ENCODE measurements around the gene QRICH1.

Gene QRICH1

DNA sequence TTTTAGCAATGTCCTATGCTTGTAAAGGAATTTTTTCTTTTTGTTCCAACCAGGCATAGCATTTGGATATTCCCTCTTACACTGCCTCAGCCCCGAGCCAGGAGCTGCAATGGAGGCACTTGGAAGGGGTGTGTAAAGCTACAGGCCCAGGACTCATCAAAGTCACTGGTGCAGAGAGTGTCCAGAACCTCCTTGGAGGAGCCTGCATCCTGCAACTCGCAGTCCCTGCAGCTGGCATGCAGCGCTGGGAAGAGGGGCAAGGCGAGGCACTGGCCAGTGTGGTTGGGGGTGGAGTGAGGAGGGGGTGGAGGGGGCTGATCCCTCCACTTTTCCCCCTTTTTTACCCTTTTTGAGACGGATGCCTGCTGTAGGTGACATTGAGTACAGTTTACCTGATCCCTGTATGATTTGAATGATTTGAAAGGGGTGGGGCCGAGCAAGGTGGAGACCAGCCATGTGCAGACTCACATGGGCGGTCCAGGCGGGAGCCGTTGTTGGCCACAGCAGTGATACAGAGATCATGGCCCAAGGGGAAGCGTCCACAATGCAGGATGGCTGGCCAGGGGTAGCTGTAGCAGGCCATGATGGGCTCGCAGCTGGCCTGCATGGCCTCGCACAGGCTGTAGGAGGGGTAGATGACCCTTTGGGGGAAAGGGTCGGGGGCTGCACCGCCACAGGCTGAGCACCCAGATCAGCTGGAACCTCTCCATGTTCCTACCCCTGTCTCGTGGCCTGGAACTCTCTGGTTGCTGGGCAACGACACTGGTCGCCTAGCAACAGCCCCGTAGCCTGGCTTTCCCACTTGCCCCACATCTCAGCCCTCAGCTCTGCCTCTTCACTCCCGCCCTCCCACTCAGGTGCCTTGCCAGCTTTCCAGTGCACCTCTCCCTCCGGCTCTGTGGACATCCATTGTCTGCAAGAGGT, 95.9 kb downstream of the QRICH1 start:
- no peak for DNase-seq (ENCODE audit: low spot score)

GRCh38 chr3:48997102-48997635, 96.7 kb downstream of the QRICH1 start:
- no peak for DNase-seq (ENCODE audit: low spot score)

DNA sequence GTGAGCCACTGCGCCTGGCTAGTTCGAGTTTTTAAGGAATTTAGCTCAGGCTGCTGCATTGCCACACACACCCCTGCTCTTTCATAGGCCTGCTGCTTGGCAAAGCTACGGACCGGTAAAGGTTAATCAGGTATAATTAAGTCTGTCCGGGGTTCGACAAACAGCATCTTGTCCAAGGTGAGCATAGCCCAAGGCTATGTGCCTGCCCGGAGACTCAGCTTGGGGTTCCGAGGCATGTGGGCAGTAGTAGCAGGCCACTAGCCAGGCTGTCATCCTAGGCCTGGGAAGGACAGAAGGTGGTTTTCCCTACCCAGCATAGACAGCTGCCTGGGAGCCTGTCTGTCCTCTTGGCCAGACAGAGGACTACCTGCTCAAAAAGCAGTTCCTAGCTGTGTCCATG, 97.2 kb downstream of the QRICH1 start:
- DNase-seq (ENCODE audit: low spot score) = no peak

DNA sequence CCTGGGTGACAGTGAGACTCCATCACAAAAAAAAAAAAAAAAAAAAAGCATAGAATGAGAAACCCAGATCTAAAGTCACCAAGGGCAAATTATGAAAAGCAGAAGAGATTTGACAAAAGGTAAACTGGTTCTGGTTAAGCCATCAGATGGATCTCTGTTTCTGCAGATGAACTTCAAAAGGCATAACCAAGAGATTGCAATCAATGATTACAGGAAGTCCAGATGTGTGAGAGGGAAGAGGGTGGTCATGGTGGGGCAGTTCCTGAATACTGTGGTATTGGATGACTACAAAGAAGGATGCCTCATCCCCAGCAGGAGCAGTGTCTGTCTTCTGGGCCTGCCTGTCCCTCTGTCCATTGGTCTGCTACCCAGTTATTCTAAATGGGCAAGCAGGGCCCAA, 100.0 kb downstream of the QRICH1 start:
- no peak for DNase-seq (ENCODE audit: low spot score)

- no peak for DNase-seq (ENCODE audit: low spot score)
Measured at GRCh38 chr3:48991851-48992545, 101.9 kb downstream of the QRICH1 start.

GRCh38 chr3:48990636-48991469, 103.0 kb downstream of the QRICH1 start:
- DNase-seq (ENCODE audit: low spot score) = peak; percentile 43

DNA sequence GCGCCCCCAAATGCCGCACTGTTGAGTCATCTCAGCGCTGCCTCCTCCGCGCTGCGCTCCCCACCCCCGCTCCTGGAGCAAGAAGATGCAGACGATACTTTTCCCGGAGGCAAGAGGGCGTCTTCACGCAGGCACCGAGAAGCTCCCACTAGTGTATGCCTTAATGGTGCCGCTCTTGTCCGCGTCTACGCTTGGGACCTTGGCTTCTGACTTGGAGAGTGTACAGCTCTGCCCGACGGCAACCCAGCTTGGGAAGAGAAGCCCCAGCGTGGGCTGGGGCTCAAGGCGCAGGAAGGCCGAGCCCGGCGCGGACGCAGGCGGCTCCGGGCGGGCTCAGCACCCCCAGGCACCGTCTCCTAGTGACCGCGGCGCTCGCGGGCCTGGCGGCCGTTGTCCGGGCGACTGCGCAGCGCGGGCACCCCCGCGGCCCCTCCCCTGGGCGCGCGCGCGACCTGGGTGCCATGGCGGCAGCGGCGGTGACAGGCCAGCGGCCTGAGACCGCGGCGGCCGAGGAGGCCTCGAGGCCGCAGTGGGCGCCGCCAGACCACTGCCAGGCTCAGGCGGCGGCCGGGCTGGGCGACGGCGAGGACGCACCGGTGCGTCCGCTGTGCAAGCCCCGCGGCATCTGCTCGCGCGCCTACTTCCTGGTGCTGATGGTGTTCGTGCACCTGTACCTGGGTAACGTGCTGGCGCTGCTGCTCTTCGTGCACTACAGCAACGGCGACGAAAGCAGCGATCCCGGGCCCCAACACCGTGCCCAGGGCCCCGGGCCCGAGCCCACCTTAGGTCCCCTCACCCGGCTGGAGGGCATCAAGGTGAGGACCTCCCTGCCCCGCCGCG, 103.9 kb downstream of the QRICH1 start, which contains the start of gene P4HTM:
Gene P4HTM (plus strand): TSS at position 446 of the 840 bp plus-strand sequence. CDS start 16 bp downstream, at position 462.
- peak; percentile 94 for DNase-seq (ENCODE audit: low spot score)

DNA sequence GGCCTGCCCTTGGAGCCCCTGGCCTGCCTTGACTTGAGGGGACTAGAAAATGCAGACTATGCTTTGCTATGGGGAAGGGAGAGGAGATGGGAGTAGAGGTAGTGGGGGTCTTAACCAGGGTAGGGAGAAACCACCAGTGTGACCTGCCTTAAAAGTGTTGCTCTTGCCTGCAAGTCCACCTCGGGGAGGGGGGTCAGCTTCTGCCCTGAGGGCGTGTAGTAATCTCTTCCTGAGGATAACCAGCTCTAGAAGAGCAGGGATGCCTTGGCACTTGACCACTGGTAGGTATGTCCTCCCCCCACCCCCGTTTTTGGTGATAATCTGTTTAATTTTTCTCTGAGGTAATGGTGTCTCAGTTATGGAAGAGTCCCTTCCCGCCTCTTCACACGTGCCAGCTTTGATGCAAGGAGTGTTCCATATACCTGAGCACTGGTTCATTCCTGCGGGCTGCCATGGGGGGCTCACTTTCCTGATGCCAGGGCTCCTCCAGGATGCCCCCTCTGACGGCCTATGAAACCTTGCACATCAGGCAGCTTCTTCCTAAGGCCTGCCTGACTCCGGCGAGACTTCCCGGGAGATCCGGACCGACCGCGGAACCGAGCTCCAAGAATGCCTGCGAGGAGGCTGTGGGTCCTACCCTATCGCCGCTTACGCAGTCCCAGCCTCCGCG, 104.6 kb downstream of the QRICH1 start:
- no peak for DNase-seq (ENCODE audit: low spot score)

- no peak for DNase-seq (ENCODE audit: low spot score)
Measured at GRCh38 chr3:48985831-48986376, 108.0 kb downstream of the QRICH1 start.

GRCh38 chr3:48984663-48985062, 109.2 kb downstream of the QRICH1 start:
- peak; percentile 58 for DNase-seq (ENCODE audit: low spot score)

- DNase-seq (ENCODE audit: low spot score) = no peak
Measured at GRCh38 chr3:48983096-48983495, 110.8 kb downstream of the QRICH1 start.

DNA sequence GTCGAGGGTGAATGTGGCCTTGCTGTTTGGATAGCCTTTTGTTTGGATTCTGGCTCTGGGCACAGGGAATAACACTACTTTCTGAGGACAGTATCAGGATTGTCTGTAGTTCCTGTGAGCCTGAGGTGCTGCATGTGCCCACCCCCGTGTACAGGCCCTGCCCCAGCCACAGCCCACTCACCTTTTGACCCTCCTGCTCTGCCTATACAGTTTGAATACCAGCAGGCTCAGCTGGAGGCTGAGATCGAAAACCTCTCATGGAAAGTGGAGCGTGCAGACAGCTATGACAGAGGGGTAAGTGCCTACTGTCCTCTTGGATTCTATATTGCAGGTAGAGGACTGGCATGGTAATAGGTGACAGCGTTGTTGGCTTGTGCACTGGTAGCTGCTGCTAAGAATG, 111.2 kb downstream of the QRICH1 start:
- DNase-seq (ENCODE audit: low spot score) = no peak

GRCh38 chr3:48982016-48982415, 111.9 kb downstream of the QRICH1 start:
- no peak for DNase-seq (ENCODE audit: low spot score)

DNA sequence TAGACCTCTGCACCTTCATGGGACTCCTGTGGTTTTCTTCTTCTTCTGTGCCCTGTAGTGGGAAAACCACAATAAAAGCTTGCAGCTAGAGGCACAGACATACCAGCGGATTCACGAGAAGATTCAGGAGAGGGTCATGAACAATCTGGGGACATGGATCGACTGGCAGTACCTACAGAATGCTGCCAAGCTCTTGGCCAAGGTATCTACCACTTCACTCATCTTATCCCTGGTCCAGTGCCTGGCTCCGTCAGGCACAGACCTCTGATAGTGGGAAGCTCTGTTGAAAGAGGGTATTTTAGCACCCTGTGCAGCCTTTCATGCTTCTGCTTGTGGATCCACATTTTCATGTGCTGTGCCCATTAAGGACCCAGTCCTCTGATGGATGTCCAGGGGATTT, 113.6 kb downstream of the QRICH1 start:
- DNase-seq (ENCODE audit: low spot score) = no peak

All from kidney tubule cell (primary cell).